Measurements from ENCODE around the gene SMOC2.

Gene SMOC2

DNA sequence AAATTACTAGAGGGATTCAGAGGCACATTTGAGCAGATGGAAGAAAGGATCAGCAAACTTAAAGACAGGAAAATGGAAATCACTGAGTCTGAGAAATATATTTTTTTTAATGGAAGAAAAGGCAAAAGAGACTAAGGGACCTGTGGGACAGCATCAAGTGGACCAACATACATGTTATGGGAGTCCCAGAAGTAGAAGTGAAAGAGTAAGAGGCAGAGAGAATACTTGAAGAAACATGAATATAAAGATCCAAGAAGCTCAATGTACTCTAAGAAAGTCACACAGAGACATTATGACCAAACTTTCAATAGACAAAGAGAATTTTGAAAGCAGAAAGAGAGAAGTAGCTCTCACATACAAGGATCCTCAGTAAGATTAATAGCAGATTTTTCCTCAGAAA, 39.5 kb downstream of the SMOC2 start:
- no peak for DNase-seq (ENCODE audit: low read depth in 3 of 3)

DNA sequence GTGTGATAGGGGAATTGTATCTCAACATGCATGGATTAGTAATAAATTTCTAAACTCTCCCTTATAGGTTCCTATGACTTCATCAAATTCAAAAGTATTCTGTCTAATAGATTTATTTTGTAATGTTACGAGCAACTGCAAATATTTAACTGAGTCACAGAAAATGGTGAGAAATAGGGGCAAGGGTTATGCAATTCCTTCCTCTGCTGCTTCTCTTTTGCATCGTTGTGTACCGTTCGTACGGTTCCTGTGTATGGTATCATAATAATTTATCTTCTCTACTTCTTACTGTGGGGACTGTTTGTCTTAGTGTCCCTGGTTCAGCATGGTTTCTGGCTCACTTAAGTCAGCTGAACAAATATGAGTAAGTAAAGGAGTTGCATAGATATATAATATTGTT, 44.8 kb downstream of the SMOC2 start:
- no peak for DNase-seq (ENCODE audit: low read depth in 3 of 3)

DNA sequence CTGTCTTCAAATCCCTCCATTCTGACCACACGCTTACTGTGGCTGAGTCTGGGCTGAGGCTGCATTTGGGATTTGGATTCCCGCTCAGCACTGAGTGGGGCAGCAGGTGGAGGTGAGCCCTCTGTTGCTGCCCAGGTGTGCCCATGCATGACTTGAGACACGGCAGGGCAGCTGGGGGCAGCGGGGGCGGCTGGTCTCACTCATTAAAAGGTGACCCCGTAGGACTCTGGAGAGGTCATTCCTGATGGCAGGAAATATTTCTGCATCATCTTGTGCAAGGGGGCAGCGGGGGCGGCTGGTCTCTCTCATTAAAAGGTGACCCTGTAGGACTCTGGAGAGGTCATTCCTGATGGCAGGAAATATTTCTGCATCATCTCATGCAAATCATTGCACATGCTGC, 49.8 kb downstream of the SMOC2 start:
- DNase-seq (ENCODE audit: low read depth in 3 of 3) = no peak

DNA sequence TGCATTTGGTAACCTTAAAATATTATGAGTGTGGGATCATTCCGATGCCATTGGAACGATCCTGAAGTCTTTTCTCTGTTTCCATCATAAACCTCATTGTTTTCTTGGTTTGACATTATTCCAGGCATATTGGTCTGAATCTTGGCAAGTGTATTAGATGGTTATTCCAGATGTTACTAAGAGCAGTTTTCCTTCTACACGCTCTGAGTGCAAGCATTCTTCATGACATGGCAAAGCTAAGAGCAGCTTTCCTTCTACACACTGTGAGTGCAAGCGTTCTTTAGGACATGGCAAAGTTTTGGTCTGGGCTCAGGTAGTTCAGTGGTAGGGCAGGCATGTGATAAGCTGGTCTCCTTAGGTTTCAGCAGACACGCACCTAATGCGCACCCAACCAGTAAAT, 53.0 kb downstream of the SMOC2 start:
- no peak for DNase-seq (ENCODE audit: low read depth in 3 of 3)

DNA sequence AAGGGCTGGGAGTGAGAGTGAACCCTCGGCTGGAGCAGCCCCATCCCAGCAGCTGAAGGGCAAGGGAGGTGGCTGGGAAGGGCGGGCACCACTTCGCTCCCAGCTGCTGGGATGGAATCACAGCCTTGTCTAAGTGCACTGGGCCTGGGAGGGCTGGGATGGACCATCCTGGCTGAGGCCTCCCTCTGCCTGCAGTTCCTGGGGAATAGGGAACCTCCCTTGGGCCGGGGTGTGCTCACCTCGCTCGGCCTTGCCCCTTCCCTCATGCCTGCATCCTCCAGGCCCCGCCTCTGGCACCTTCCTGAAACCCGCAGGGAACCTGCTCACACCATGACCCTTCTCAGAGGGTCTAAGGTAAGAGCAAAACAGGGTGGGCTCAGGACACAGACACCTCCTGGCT, 53.7 kb downstream of the SMOC2 start:
- DNase-seq (ENCODE audit: low read depth in 3 of 3) = no peak

DNA sequence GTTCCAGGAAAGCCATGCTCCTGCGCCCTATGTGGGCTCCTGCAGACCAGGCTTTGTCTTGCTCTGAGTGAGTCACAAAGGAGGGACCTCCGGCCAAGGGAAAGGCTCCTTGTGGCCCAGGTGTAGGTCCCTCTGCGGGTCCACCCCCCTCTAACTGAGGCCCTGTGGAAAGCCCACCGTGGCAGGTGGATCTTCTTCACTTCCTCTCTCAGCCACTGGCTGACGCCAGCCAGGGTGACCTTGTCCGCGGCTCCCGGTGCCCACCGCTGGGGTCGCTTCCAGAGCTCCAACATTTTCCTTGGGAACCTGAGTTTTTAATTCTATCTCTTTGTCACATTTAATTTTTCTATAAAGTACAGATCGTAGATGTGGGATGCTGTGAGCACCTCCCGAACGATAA, 54.1 kb downstream of the SMOC2 start:
- no peak for DNase-seq (ENCODE audit: low read depth in 3 of 3)

DNA sequence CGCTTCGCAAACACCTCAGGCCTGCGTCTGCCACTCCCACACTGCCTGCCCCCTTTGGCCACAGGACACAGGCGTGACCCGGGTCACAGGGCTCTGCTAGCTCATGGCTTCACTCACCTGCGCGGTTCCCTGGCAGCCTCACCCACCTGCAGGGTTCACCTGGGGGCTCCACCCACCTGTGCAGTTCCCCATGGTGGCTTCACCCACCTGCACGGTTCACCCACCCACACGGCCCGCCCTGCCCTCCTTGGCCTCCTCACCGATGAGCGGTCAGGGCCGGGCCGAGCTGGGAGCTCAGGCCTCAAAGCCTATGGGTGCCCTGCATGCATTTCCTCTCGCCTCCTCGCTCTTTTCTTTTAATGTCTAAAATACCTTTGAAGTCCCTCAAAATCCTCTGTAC, 54.7 kb downstream of the SMOC2 start:
- no peak for DNase-seq (ENCODE audit: low read depth in 3 of 3)

DNA sequence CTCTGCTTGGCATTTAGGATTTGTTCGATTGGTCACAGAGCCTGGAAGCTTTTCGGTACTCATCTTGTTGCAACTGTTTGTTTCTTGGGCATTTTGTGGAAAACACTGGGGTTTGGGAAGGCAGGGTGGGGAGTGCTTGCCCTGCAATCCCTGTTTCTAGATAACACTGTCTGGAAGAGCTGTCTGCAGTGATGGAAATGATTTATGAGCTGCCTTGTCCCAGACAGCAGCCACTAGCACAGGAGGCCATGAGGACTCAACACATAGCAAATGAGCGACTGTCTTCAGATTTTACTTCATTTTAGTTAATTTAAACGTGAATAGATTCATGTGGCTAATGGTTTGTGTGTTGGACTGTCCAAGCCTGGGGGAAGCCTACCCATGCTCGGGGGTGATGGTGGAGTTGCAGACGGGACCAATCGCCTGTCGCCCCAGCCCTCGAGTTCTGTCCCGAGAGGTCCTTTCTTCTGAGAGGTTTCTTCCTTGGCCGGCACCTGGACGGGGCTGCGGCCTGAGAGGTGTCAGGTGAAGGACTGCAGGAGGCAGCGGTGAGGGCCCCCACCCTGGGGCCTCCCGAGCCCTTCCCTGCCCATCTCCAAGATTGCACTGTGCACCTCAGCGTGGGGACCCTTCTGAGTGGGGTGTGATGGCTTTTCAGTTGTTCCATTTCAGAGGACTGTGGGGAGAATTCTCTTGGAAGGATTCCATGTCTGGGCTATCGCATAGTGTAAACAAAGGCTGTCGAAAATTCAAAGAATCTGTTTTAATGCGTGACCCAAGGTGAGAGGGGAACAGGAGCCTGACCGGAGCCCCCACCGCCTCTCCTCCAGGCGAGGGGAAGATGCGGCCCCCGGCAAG, 55.4 kb downstream of the SMOC2 start:
- no peak for DNase-seq (ENCODE audit: low read depth in 3 of 3)

DNA sequence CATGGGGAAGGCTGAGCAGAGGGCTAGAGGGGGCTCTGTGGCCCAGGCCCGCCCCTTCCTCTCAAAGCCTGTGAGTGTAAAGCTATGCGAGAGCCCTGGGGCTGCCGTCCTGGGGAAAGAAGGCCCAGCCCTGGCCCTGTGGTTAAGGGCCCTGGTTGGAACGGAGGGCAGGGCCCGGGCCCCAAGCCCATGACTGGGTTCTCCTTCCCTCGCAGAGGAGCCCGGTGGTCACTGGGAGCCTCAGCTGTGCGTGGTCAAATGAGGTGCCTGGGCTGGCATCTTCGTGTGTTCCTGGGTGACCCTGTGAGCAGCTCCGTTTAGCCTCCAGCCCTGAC, 56.0 kb downstream of the SMOC2 start:
- DNase-seq (ENCODE audit: low read depth in 3 of 3) = no peak

DNA sequence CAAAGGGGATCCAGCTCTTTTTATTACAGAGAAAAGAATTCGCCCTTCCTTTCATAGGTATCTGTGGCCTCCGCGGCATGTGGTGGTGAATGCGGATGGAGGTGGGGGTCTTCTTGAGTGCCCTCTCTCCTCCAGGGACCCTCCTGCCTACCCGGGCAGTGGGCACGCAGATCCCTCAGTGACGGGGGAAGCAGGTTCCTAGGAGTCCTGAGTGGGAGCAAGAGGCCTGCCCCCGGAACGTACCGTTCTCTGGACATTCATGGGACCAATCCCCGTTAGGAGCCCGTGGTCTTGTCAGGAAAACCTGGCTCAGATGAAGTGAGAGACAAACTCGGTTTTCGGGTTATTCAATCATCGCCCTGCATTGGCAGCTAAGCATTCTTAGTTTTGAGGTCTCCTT, 56.4 kb downstream of the SMOC2 start:
- no peak for DNase-seq (ENCODE audit: low read depth in 3 of 3)

DNA sequence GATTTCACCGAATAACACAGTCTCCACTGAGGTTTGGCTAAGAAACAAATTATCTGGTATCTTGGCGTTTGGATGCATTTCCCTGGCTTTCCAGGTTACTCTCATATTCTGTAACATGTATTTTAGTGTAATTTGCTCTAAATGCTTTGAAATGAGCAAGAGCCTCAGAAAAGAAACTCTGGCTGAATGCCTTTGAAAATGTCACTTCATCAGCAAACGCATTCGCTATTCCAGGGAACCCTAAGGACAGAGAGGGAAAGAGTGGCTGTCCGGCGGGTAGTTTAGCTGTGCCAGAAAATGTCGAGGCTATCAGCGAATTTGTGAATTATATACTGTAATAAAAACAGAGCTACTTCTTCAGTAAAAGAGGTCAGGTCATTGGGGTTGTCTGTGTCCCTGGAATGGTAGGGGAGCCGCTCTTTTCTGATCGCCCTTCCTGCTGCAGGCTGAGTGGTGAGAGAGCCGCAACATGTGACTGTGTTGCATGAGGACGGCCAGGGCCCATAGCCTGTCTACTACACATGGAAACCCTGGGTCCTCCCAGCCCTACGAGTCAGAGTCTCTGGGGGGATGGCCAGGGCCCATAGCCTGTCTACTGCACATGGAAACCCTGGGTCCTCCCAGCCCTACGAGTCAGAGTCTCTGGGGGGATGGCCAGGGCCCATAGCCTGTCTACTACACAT, 57.3 kb downstream of the SMOC2 start:
- DNase-seq (ENCODE audit: low read depth in 3 of 3) = no peak

DNA sequence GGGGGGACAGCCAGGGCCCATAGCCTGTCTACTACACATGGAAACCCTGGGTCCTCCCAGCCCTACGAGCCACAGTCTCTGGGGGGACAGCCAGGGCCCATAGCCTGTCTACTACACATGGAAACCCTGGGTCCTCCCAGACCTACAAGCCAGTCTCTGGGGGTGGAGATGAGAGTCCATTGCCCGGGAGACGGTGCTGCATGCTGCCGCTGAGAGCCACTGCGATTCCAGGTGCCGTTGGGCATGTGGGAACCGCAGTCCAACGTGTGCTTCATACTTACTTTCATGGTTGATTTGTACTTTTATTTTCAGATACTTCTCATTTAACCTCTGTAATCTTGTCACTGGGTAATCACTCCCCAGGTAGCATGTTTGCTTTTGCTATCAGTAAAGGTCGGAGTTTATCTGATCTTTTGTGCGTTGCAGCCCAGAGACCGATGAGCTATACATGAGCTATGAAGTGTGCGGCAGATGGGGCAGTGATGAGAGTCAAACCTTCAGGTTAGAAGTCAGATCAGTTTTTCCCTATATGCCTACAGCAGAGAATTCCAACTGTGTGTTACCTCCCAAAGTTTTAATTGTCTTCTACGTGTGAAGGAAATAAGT, 58.2 kb downstream of the SMOC2 start:
- DNase-seq (ENCODE audit: low read depth in 3 of 3) = no peak

DNA sequence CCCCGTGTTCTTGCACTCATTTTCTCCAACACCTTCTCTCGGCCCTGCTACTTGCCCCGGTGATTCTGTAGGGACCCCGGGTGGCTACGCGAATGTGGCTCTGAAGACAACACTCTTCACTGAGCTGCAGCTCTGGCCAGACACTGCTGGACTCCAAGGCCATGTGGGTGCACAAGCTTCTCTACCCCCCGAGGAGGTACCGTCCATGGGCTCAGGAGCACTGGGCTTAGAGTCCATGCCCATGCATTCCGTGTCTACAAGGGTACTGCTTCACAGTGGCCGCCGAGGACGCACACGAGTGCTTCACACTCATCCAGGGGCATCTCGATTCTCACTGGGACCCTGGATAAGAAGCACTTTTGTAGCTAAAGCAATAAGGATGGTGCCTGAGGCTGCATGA, 59.5 kb downstream of the SMOC2 start:
- DNase-seq (ENCODE audit: low read depth in 3 of 3) = no peak

DNA sequence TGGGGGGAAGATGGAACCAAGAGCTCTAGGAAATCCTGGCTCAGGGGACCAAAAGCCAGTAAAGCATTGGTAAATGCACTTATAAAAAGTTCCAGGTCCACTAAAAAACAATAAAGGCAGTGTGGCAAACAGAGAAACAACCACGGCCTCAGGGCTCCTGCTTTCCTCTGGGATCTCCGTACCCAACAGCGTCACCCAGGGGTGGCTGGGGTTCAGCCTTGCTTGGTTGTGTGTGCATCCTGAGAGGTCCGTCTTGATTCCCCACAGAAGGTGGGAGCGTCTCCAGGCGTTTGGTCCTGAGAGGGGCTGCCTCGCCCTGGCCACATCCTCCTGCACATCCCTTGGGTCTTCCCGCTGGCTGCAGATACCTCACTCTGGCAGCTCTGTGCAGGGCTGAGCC, 60.6 kb downstream of the SMOC2 start:
- DNase-seq (ENCODE audit: low read depth in 3 of 3) = no peak

DNA sequence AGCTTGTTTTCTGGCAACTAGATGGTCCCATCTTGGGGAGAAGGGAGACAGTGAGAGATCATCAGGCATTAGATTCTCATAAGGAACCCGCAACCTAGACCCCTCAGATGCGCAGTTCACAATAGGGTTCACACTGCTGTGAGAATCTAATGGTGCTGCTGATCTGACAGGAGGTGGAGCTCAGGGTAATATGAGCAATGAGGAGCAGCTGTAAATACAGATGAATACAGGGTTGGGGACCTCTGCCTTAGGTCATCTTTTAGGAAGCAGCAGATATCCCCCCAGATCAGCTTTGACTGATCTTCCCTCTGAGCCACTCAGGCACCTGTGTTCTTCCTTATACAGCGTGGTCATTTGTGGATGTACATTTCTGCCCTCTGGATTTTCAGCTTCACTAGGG, 63.4 kb downstream of the SMOC2 start:
- no peak for DNase-seq (ENCODE audit: low read depth in 3 of 3)

DNA sequence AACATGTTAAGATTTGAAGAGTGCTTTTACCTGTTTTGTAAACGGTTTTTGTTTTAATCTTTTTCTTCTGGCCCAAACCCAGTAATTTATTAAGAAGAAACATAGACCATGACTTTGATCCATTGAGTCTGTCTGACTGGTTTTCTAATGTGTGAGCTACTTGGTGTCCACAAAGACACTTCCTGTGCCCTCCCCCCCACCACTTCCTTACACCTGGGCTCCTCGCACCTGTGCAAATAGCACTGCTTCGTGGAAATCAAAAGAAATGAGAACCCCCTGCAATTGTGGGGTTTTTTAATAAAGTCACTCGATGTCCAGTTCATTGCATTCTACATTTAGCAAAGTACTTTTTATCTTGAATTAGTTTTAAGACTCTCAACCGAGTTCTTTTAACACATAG, 65.5 kb downstream of the SMOC2 start:
- no peak for DNase-seq (ENCODE audit: low read depth in 3 of 3)

DNA sequence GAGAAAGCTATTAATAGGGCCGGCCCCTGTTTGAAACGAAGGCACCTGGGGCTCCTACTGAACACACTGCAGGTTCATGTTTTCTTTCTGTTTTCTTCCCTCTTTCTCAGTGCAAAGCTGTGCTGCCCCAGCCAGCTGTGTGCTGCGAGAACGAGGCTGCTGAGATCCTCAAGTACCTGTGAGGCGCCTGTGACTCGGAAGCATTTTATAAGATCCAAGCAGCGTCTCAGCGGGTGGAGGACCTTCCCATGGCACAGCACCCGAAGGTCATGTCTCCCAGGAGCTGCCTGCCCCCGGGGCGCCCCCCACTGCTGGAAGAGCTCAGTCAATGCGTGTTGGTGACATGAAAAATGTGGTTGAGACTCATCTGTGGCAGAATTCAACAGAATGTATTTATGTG, 66.3 kb downstream of the SMOC2 start:
- DNase-seq (ENCODE audit: low read depth in 3 of 3) = no peak

DNA sequence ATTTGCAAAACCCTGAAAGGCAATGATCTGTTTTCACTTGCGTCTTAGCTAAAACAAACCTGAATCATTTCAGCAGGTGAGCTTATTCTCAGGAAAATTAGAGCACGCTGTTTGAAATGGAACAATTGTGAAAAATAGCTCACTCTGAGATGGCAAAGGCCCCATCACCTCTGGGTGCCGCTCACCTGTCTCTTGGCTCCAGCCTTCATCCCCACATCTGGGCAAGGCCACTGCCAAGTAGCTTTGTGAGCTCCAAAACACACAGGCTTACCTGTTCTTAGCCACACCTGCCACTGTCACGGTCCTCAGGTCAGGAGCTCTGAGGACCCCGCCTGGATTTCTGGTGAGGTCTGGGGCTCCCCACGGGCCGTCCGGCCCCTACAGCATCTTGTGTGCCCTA, 66.7 kb downstream of the SMOC2 start:
- DNase-seq (ENCODE audit: low read depth in 3 of 3) = no peak

DNA sequence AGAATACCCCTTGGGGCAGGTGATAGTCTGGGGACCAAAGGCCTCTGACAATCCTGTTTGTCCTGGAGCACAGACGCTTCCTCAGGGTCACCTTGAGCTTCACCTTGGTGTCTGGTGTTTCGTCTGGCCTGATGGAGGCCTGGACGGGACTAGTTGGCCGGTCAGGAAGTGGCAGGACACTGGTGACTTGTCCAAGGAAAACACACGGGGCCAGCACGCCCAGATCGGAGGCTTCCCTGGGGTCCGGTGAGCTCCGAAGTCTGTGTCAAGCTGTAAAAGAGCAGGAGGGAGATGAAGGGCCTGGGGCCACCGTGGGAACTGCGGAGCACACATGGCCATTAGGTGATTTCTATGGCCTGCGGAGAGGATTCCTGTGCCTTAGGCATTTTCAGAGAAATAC, 67.9 kb downstream of the SMOC2 start:
- DNase-seq (ENCODE audit: low read depth in 3 of 3) = no peak

DNA sequence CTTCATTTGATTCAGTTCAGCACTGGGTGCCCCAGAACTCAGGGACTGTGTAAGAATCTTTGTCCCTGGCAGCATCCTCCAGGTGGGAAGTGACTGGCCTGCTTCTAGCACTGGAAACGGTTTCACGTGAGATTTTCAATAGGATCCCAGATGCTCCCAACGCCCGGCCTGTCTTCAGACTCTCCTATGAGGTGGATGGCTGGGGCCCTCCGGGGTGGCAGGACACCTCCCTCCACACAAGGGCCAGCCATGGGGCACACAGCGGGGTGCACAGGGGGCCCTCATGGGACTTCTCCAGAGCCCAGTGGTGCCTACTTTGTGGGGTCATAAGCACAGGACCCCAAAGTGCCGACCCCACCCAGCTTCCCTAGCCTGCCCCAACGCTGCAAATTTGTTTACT, 72.8 kb downstream of the SMOC2 start:
- no peak for DNase-seq (ENCODE audit: low read depth in 3 of 3)

DNA sequence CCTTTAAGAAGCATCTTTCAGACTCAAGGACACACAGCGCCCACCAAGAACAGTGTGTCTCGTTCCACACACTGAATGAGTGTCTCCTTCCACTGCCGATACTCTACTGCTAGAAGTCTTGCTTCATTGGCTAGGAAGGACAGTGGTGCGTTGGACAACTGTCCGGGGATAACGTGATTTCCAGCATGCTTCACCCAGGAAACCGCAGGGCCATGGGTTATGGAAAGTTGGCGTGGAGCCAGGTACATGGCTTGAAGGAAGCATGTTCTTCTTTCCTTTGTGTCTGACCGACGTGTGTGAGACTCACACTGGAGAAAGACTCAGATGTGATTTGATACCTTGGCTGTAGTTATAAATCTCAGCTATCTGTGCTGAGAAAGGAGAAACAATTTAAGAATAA, 73.2 kb downstream of the SMOC2 start:
- no peak for DNase-seq (ENCODE audit: low read depth in 3 of 3)

DNA sequence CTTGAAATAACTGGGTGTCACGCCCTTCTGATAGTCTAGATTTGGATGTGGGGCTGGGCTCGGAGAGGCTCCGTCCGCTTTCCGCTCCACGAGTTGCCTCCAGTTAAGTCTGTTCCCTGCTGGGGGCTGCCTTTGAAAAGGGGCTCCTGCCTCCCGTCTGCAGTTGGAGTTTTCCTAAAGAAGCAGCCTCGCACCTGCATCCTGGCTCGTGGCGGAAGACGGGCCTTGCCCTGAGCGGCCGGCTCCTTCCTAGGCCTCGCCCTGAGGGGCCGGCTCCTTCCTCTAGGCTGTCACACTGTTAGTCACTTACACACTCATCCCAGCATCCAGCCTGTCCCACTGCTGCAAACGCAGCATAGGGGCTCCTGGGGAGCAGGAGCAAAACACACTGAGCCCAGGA, 74.4 kb downstream of the SMOC2 start:
- DNase-seq (ENCODE audit: low read depth in 3 of 3) = no peak
